Suppressor macrophage treated with lipopolysaccharide for 1 hour (primary cell): ENCODE measurements around the gene REM2.

ENCODE experiments used
- DNase-seq, 3 donors: peaks; one replicate each; pipeline ENCODE4 v3.0.0-alpha.2; 2020 to 2022

REM2 gene

GRCh38 chr14:22898302-22899090 lies 15.5 kb downstream of the REM2 start:
- peak in 2 of 3 donors; percentile 13 to 38 for DNase-seq

- DNase-seq = peak; percentile 68 to 79 (median 70)
Observed at GRCh38 chr14:22900081-22900799, 17.2 kb downstream of the REM2 start.

GRCh38 chr14:22901799-22902198 lies 18.8 kb downstream of the REM2 start:
- DNase-seq = no peak

GRCh38 chr14:22903742-22904087 lies 20.7 kb downstream of the REM2 start:
- DNase-seq = no peak

GRCh38 chr14:22905627-22906026 lies 22.6 kb downstream of the REM2 start:
- DNase-seq = no peak

- no peak for DNase-seq
Observed at GRCh38 chr14:22906073-22906472, 23.1 kb downstream of the REM2 start.

GRCh38 chr14:22907429-22907828 lies 24.4 kb downstream of the REM2 start:
- no peak for DNase-seq

GRCh38 chr14:22908601-22909000 lies 25.6 kb downstream of the REM2 start:
- peak; percentile 61 to 84 (median 67) for DNase-seq

- DNase-seq = no peak
Observed at GRCh38 chr14:22910916-22911315, 27.9 kb downstream of the REM2 start.

GRCh38 chr14:22914836-22915235 lies 31.8 kb downstream of the REM2 start:
- DNase-seq = peak; percentile 40 to 65 (median 53)

- peak; percentile 68 to 81 (median 81) for DNase-seq
Observed at GRCh38 chr14:22915886-22916521, 33.0 kb downstream of the REM2 start.

- DNase-seq = peak; percentile 99 to 100 (median 100)
Observed at GRCh38 chr14:22918804-22919600, 36.0 kb downstream of the REM2 start, which contains the start of gene RBM23. RBM23 (minus strand) TSS chr14:22919149.

GRCh38 chr14:22919601-22919921 lies 36.5 kb downstream of the REM2 start:
- DNase-seq = no peak

GRCh38 chr14:22920697-22921096 lies 37.7 kb downstream of the REM2 start:
- DNase-seq = no peak

GRCh38 chr14:22922294-22922693 lies 39.3 kb downstream of the REM2 start:
- no peak for DNase-seq

GRCh38 chr14:22923746-22924145 lies 40.7 kb downstream of the REM2 start:
- DNase-seq = no peak

GRCh38 chr14:22925513-22925912 lies 42.5 kb downstream of the REM2 start:
- no peak for DNase-seq

GRCh38 chr14:22926316-22926715 lies 43.3 kb downstream of the REM2 start:
- no peak for DNase-seq

GRCh38 chr14:22928237-22929103 lies 45.4 kb downstream of the REM2 start:
- DNase-seq = no peak

- DNase-seq = peak; percentile 98 to 100 (median 99)
Observed at GRCh38 chr14:22929104-22929960, 46.3 kb downstream of the REM2 start, which contains the start of gene PRMT5. PRMT5 (minus strand) TSS chr14:22929376; CDS start chr14:22929361, 15 bp downstream.

- no peak for DNase-seq
Observed at GRCh38 chr14:22929961-22930364, 46.9 kb downstream of the REM2 start.
